ENCODE measurements around the gene CALM1. TPM values are rescaled to one million over a fixed set of nuclear protein-coding genes. Genes with fewer than 3 reads are reported as not detected.

Gene CALM1
- polyA plus RNA-seq, 1 donor from 2014 or later = 373 TPM

- Histone ChIP-seq H3K4me2 (ENCODE audit: low read length) (no peak overlapping the region), H2AFZ (ENCODE audit: low read depth, low read length) (no peak overlapping the region), H3K4me3 (ENCODE audit: low read length) (peak overlapping the region; percentile 57)
Observed at GRCh38 chr14:90453401-90453951, 56.6 kb downstream of the CALM1 start.

More at GRCh38 chr14:90453401-90453951, 56.6 kb downstream of the CALM1 start:
- TF ChIP-seq EP300 (conservative IDR thresholded peaks at IDR 0.05; ENCODE audit: poor library complexity, severe bottlenecking) = no peak
- TF ChIP-seq CTCF (IDR thresholded peaks at IDR 0.05; ENCODE audit: poor library complexity, severe bottlenecking) = no peak
- TF ChIP-seq SMC3 (conservative IDR thresholded peaks at IDR 0.05; ENCODE audit: poor library complexity) = no peak
- no peak for TF ChIP-seq RAD21 (conservative IDR thresholded peaks at IDR 0.05)
- TF ChIP-seq REST (IDR thresholded peaks at IDR 0.05; ENCODE audit: borderline replicate concordance) = no peak
- no peak for TF ChIP-seq TAF1 (IDR thresholded peaks at IDR 0.05; ENCODE audit: low read depth)
- no peak for TF ChIP-seq EZH2 (IDR thresholded peaks at IDR 0.05; ENCODE audit: borderline replicate concordance, insufficient read depth, low read length, poor library complexity, severe bottlenecking)
- no peak for TF ChIP-seq MXI1 (conservative IDR thresholded peaks at IDR 0.05; ENCODE audit: poor library complexity, severe bottlenecking)
- TF ChIP-seq POLR2AphosphoS5 (IDR thresholded peaks at IDR 0.05) = no peak
- Histone ChIP-seq H3K9ac (ENCODE audit: low read length) (peak overlapping the region; percentile 72), H3K36me3 (ENCODE audit: insufficient read depth, low read length) (no peaks in the 10 kb centered on the region), H3K27ac (ENCODE audit: low read length) (peak overlapping the region; percentile 78), H3F3A (ENCODE audit: insufficient read depth, low read length, poor library complexity, severe bottlenecking) (no peaks in the 10 kb centered on the region), H4K20me1 (ENCODE audit: insufficient read depth) (no peaks in the 10 kb centered on the region), H3K9me3 (ENCODE audit: low read length) (no peaks in the 10 kb centered on the region), H3K79me2 (replicated peaks; ENCODE audit: insufficient read depth, low read length) (no peaks in the 10 kb centered on the region), H3K27me3 (ENCODE audit: insufficient read depth, low read depth, low read length) (no peaks in the 10 kb centered on the region), H3K9me2 (ENCODE audit: insufficient read depth, low read length) (no peaks in the 10 kb centered on the region)

All from neural cell (in vitro differentiated cells).